Endodermal cell (in vitro differentiated cells): Measurements from ENCODE around the gene SPRED2. TPM values are rescaled to one million over a fixed set of nuclear protein-coding genes. Genes with fewer than 3 reads are reported as not detected.

Experiments
- DNase-seq: peaks from one replicate; pipeline ENCODE4 v3.0.0-alpha.2; 2017
- H3K27ac ChIP-seq: 2 replicates; pipeline ENCODE4 v1.5.1; 2013; ENCODE audit warnings: mild to moderate bottlenecking, low read depth, low read length, moderate library complexity
- H3K27me3 ChIP-seq: 2 replicates; pipeline ENCODE4 v1.6.1; 2013; ENCODE audit warnings: mild to moderate bottlenecking, low read length, moderate library complexity; ENCODE audit not compliant: insufficient read depth, control insufficient read depth, poor library complexity, severe bottlenecking
- H3K36me3 ChIP-seq: 2 replicates; pipeline ENCODE4 v1.7.0; 2013; ENCODE audit warnings: mild to moderate bottlenecking, low read length, moderate library complexity; ENCODE audit not compliant: control insufficient read depth, insufficient read depth
- H3K4me1 ChIP-seq: one replicate; pipeline ENCODE4 v1.7.0; 2013; ENCODE audit warnings: low read length; ENCODE audit not compliant: control insufficient read depth, insufficient read depth
- H3K4me3 ChIP-seq: 2 replicates; pipeline ENCODE4 v1.5.1; 2013; ENCODE audit warnings: mild to moderate bottlenecking, low read length, moderate library complexity
- H3K9ac ChIP-seq: 2 replicates; pipeline ENCODE4 v1.6.1; 2013; ENCODE audit warnings: mild to moderate bottlenecking, low read length, moderate library complexity; ENCODE audit not compliant: poor library complexity, severe bottlenecking; ENCODE audit errors: extremely low read depth
- H3K9me3 ChIP-seq: 2 replicates; pipeline ENCODE4 v1.6.1; 2013; ENCODE audit warnings: mild to moderate bottlenecking, low read length, moderate library complexity; ENCODE audit not compliant: control insufficient read depth
- H3K27ac Mint-ChIP-seq: 2 replicates; pipeline ENCODE4 v1.8.0; 2020; ENCODE audit warnings: mixed read lengths
- H3K27me3 Mint-ChIP-seq: 2 replicates; pipeline ENCODE4 v1.8.0; 2021; ENCODE audit warnings: mild to moderate bottlenecking, mixed read lengths; ENCODE audit not compliant: insufficient read depth
- H3K36me3 Mint-ChIP-seq: 2 replicates; pipeline ENCODE4 v1.8.0; 2020; ENCODE audit warnings: low read depth, mixed read lengths
- H3K4me1 Mint-ChIP-seq: 2 replicates; pipeline ENCODE4 v1.8.0; 2020; ENCODE audit warnings: mixed read lengths
- H3K4me3 Mint-ChIP-seq: 2 replicates; pipeline ENCODE4 v1.8.0; 2020; ENCODE audit warnings: mild to moderate bottlenecking, moderate library complexity, mixed read lengths
- H3K9me3 Mint-ChIP-seq: 2 replicates; pipeline ENCODE4 v1.8.0; 2020; ENCODE audit warnings: mild to moderate bottlenecking, mixed read lengths
- WGBS, 2 experiments: methylation state at CpG; one replicate each; pipeline versions ENCODE4 v1.1.5 to v1.1.7; 2013; ENCODE audit warnings: missing lambda C conversion rate in 2 of 2, mixed read lengths in 1 of 2; ENCODE audit not compliant: insufficient coverage in 1 of 2, insufficient read length in 1 of 2; 5-methylcytosine and 5-hydroxymethylcytosine counted together
- total RNA-seq, 2 donors: library from RNA; stranded (reverse); fragmentation: NEBNext Ultra II Directional in 1 of 2; extraction: Animal tissue kit (Norgen Biotek cat#: 25700) in 1 of 2; gene quantifications; 2 replicates in 1 of 2; 3 replicates in 1 of 2; pipeline ENCODE4 v1.2.1, GENCODE V29; 2021
- TF ChIP-seq, protein P1 (sequence below): fragments of 200-600 bp; sonication (generic); conservative IDR thresholded peaks from 2 replicates; pipeline ENCODE4 v1.5.0; 2021; ENCODE audit warnings: antibody characterized with exemption, mild to moderate bottlenecking

Gene SPRED2
- total RNA-seq, 2 donors from 2014 or later = 60.3 to 70.1 TPM

DNA sequence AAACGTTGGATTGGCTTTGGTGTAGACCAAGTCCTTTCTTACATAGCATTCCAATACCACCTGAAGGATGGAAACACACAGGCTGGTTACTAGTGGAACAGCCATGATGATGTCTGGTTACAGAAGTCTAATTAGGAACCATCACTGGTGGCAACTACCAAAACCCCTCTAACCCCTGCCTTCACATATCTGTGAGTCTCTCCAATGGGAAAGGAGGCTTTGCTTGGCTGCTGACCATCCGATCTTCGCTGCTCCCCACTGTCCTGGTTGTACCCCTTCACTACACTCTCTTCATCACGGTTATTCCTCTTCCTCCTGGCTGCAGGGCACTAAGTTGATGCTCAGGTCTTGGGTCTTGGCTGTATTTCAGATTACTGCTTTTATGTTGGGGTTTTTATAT lies 97.7 kb downstream of the SPRED2 start:
- Mint-ChIP-seq H3K27ac (no peak overlapping the region), H3K27me3 (no peaks in the 10 kb centered on the region), H3K36me3 (peaks cover 39% of the 10 kb centered on the region), H3K4me3 (no peak overlapping the region), H3K9me3 (peaks cover 10% of the 10 kb centered on the region), H3K4me1 (peaks cover 25% of the 10 kb centered on the region)
- Histone ChIP-seq H3K9ac (no peak overlapping the region), H3K4me3 (no peak overlapping the region), H3K9me3 (peaks cover 14% of the 10 kb centered on the region), H3K36me3 (peaks cover 63% of the 10 kb centered on the region), H3K27me3 (no peaks in the 10 kb centered on the region), H3K4me1 (peaks cover 17% of the 10 kb centered on the region), H3K27ac (no peak overlapping the region)
- DNase-seq = no peak
- TF ChIP-seq, protein P1, sequence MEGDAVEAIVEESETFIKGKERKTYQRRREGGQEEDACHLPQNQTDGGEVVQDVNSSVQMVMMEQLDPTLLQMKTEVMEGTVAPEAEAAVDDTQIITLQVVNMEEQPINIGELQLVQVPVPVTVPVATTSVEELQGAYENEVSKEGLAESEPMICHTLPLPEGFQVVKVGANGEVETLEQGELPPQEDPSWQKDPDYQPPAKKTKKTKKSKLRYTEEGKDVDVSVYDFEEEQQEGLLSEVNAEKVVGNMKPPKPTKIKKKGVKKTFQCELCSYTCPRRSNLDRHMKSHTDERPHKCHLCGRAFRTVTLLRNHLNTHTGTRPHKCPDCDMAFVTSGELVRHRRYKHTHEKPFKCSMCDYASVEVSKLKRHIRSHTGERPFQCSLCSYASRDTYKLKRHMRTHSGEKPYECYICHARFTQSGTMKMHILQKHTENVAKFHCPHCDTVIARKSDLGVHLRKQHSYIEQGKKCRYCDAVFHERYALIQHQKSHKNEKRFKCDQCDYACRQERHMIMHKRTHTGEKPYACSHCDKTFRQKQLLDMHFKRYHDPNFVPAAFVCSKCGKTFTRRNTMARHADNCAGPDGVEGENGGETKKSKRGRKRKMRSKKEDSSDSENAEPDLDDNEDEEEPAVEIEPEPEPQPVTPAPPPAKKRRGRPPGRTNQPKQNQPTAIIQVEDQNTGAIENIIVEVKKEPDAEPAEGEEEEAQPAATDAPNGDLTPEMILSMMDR = no peak
- 95 to 100% methylated on average over 1 to 4 of the region's 4 CpGs for WGBS, 2 experiments

DNA sequence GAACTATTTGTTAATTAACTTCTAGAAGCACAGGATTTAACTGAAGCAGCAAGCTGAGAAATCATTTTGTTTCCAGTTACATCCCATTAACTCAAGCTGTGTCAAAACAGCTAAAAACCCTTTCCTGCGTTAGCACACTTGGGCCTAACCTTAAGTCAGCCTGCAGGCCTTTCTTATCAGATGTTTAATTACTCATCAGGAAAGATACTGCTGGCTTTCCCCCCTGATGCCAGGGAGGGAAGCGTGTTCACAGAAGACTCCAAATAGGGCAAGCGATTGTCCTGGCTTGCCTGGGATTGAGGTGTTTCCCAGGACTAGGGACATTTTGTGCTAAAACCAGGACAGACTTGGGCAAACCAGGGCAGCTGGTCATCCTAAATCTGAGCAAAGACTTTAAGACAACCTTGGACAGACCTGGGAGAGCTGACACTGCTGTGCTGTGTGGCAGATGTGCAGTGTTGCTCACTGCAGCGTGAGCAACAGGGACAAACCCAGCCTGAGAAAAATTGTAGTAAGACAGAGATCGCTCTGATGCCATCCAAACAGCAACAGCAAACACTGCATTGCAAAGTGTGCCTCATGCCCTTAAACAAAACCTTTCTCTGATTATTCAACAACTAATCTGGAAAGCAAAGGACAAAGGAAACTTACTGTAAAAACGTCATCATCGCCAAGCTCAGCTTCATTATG lies 100.9 kb downstream of the SPRED2 start:
- Mint-ChIP-seq H3K36me3 (peaks cover 52% of the 10 kb centered on the region), H3K4me1 (peaks cover 30% of the 10 kb centered on the region), H3K4me3 (no peak overlapping the region), H3K27ac (peak overlapping the region; percentile 64), H3K9me3 (no peaks in the 10 kb centered on the region), H3K27me3 (no peaks in the 10 kb centered on the region)
- Histone ChIP-seq H3K9ac (no peak overlapping the region), H3K27me3 (no peaks in the 10 kb centered on the region), H3K9me3 (no peaks in the 10 kb centered on the region), H3K27ac (no peak overlapping the region), H3K4me1 (peaks cover 17% of the 10 kb centered on the region), H3K4me3 (no peak overlapping the region), H3K36me3 (peaks cover 78% of the 10 kb centered on the region)
- WGBS, 2 experiments = 69 to 75% methylated on average over 4 to 7 of the region's 7 CpGs
- DNase-seq = no peak
- TF ChIP-seq, protein P1 = no peak

DNA sequence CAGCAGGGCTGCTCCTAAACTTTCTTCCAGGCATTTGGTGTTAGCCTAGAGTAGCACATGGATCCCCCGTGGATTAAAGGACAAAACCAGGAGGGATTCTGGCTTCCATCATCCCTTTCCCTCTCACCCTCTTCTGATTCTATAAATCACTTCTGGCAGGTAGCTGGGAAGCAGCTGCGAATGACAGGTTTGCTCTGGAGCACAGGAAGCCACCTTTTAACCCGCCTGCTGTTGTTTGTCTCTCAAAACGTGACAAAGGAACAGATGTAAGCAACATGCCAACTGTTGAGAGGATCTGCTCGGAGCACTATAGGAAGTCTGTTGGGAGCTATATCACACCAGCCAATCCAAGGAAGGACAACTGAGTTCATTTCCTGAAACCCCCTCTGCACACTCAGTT lies 102.9 kb downstream of the SPRED2 start:
- H3K27me3 Mint-ChIP-seq = no peaks in the 10 kb centered on the region
- Histone ChIP-seq H3K9ac (no peak overlapping the region), H3K27me3 (no peaks in the 10 kb centered on the region), H3K9me3 (no peaks in the 10 kb centered on the region), H3K4me3 (no peak overlapping the region), H3K27ac (no peak overlapping the region), H3K4me1 (peaks cover 17% of the 10 kb centered on the region), H3K36me3 (peaks cover 78% of the 10 kb centered on the region)
- peaks cover 30% of the 10 kb centered on the region for H3K4me1 Mint-ChIP-seq
- peak overlapping the region; percentile 52 for H3K27ac Mint-ChIP-seq
- H3K9me3 Mint-ChIP-seq = no peaks in the 10 kb centered on the region
- WGBS, 2 experiments = 85 to 93% methylated on average over 5 of the region's 5 CpGs
- peak; percentile 45 for DNase-seq
- H3K4me3 Mint-ChIP-seq = no peak overlapping the region
- TF ChIP-seq, protein P1 = no peak
- peaks cover 53% of the 10 kb centered on the region for H3K36me3 Mint-ChIP-seq
